H9 (cell line): Measurements from ENCODE around the gene PTPRN2. TPM values are rescaled to one million over a fixed set of nuclear protein-coding genes. Genes with fewer than 3 reads are reported as not detected.

ENCODE experiments used
- DNase-seq: peaks from one replicate; pipeline ENCODE4 v3.0.0-alpha.2; 2017
- H2AFZ ChIP-seq: one replicate; pipeline ENCODE4 v1.6.1; 2013; ENCODE audit warnings: mild to moderate bottlenecking, low read length, control low read depth, moderate library complexity
- H2AK5ac ChIP-seq: 2 replicates; pipeline ENCODE4 v1.6.1; 2013; ENCODE audit warnings: low read length, control low read depth, mixed read lengths; ENCODE audit not compliant: insufficient read length
- H2BK120ac ChIP-seq: one replicate; pipeline ENCODE4 v1.6.1; 2013; ENCODE audit warnings: low read depth, mild to moderate bottlenecking, low read length, control low read depth, inconsistent platforms; ENCODE audit not compliant: poor library complexity, severe bottlenecking
- H2BK12ac ChIP-seq: 2 replicates; pipeline ENCODE4 v1.6.1; 2013; ENCODE audit warnings: low read length, control low read depth, mixed read lengths, low read depth; ENCODE audit not compliant: insufficient read length
- H2BK15ac ChIP-seq: 2 replicates; pipeline ENCODE4 v1.6.1; 2013; ENCODE audit warnings: low read depth, low read length, control low read depth
- H2BK20ac ChIP-seq: one replicate; pipeline ENCODE4 v1.6.1; 2013; ENCODE audit warnings: low read depth, mild to moderate bottlenecking, low read length, control low read depth, inconsistent platforms; ENCODE audit not compliant: poor library complexity, severe bottlenecking
- H2BK5ac ChIP-seq: 2 replicates; pipeline ENCODE4 v1.6.1; 2013; ENCODE audit warnings: low read length, control low read depth, mixed read lengths; ENCODE audit not compliant: insufficient read length
- H3K14ac ChIP-seq: 2 replicates; pipeline ENCODE4 v1.6.1; 2013; ENCODE audit warnings: low read length, control low read depth; ENCODE audit not compliant: insufficient read depth
- H3K18ac ChIP-seq: 2 replicates; pipeline ENCODE4 v1.6.1; 2013; ENCODE audit warnings: low read depth, mild to moderate bottlenecking, mixed read lengths, low read length, control low read depth; ENCODE audit not compliant: insufficient read length
- H3K23ac ChIP-seq: 2 replicates; pipeline ENCODE4 v1.6.1; 2013; ENCODE audit warnings: low read length, control low read depth, mixed read lengths, low read depth; ENCODE audit not compliant: insufficient read length
- H3K23me2 ChIP-seq: 2 replicates; pipeline ENCODE4 v1.6.1; 2013; ENCODE audit warnings: low read depth, mild to moderate bottlenecking, mixed read lengths, low read length, control low read depth; ENCODE audit not compliant: insufficient read length, poor library complexity, severe bottlenecking
- H3K27ac ChIP-seq: 2 replicates; pipeline ENCODE4 v1.5.1; 2013; ENCODE audit warnings: low read length, control low read depth, mixed read lengths, low read depth; ENCODE audit not compliant: insufficient read length
- H3K27me3 ChIP-seq: 2 replicates; pipeline ENCODE4 v1.6.1; 2013; ENCODE audit warnings: low read length, control low read depth, inconsistent platforms; ENCODE audit not compliant: insufficient read depth
- H3K4ac ChIP-seq: 2 replicates; pipeline ENCODE4 v1.6.1; 2013; ENCODE audit warnings: low read depth, mild to moderate bottlenecking, control low read depth, inconsistent platforms, low read length, moderate library complexity
- H3K4me1 ChIP-seq: 2 replicates; pipeline ENCODE4 v1.6.1; 2013; ENCODE audit warnings: low read length, control low read depth, inconsistent platforms; ENCODE audit not compliant: insufficient read depth
- H3K4me2 ChIP-seq: 2 replicates; pipeline ENCODE4 v1.6.1; 2013; ENCODE audit warnings: low read length, control low read depth, mixed read lengths; ENCODE audit not compliant: insufficient read length, insufficient read depth
- H3K56ac ChIP-seq: 2 replicates; pipeline ENCODE4 v1.6.1; 2013; ENCODE audit warnings: low read depth, mild to moderate bottlenecking, mixed read lengths, low read length, control low read depth; ENCODE audit not compliant: insufficient read length
- H3K79me1 ChIP-seq: 2 replicates; pipeline ENCODE4 v1.6.1; 2013; ENCODE audit warnings: low read depth, mild to moderate bottlenecking, moderate library complexity, low read length, control low read depth, inconsistent platforms; ENCODE audit not compliant: insufficient read depth, poor library complexity, severe bottlenecking
- H3K79me2 ChIP-seq: 2 replicates; pipeline ENCODE4 v1.6.1; 2013; ENCODE audit warnings: low read length, control low read depth, inconsistent platforms; ENCODE audit not compliant: insufficient read depth
- H3K9ac ChIP-seq: 2 replicates; pipeline ENCODE4 v1.6.1; 2013; ENCODE audit warnings: low read length, control low read depth, mixed read lengths; ENCODE audit not compliant: insufficient read length; ENCODE audit errors: extremely low read depth
- H3K9me3 ChIP-seq: one replicate; pipeline ENCODE4 v1.6.1; 2013; ENCODE audit warnings: low read depth, low read length, inconsistent platforms; ENCODE audit not compliant: control insufficient read depth
- H3T11ph ChIP-seq: one replicate; pipeline ENCODE4 v1.6.1; 2013; ENCODE audit warnings: mild to moderate bottlenecking, low read length, control low read depth, inconsistent platforms
- H4K20me1 ChIP-seq: one replicate; pipeline ENCODE4 v1.6.1; 2013; ENCODE audit not compliant: control insufficient read depth, insufficient read length, insufficient read depth
- H4K5ac ChIP-seq: 2 replicates; pipeline ENCODE4 v1.6.1; 2013; ENCODE audit warnings: low read depth, mild to moderate bottlenecking, mixed read lengths, low read length, control low read depth; ENCODE audit not compliant: insufficient read length
- H4K8ac ChIP-seq: replicated peaks from 2 replicates; pipeline ENCODE4 v1.6.1; 2013; ENCODE audit warnings: low read length, control low read depth, mixed read lengths, low read depth; ENCODE audit not compliant: insufficient read length
- H4K91ac ChIP-seq: 2 replicates; pipeline ENCODE4 v1.6.1; 2013; ENCODE audit warnings: low read depth, mild to moderate bottlenecking, moderate library complexity, mixed read lengths, low read length, control low read depth; ENCODE audit not compliant: insufficient read length
- H3K27ac Mint-ChIP-seq, 3 experiments: 2 replicates in 2 of 3; 3 replicates in 1 of 3; pipeline ENCODE4 v1.8.0; 2020 to 2021; ENCODE audit warnings: mixed read lengths in 3 of 3, mild to moderate bottlenecking in 1 of 3, moderate library complexity in 1 of 3
- H3K27me3 Mint-ChIP-seq: 2 replicates; pipeline ENCODE4 v1.8.0; 2021; ENCODE audit warnings: low read depth, mild to moderate bottlenecking, moderate library complexity, mixed read lengths
- H3K36me3 Mint-ChIP-seq, 3 experiments: 2 replicates in 2 of 3; 3 replicates in 1 of 3; pipeline ENCODE4 v1.8.0; 2020 to 2021; ENCODE audit warnings: low read depth in 3 of 3, mixed read lengths in 3 of 3; ENCODE audit not compliant: insufficient read depth in 1 of 3
- H3K4me1 Mint-ChIP-seq, 2 experiments: 2 replicates each; pipeline ENCODE4 v1.8.0; 2020; ENCODE audit warnings: mixed read lengths in 2 of 2
- H3K4me3 Mint-ChIP-seq, 2 experiments: 2 replicates in 1 of 2; 3 replicates in 1 of 2; pipeline ENCODE4 v1.8.0; 2020 to 2021; ENCODE audit warnings: mild to moderate bottlenecking in 2 of 2, mixed read lengths in 2 of 2, moderate library complexity in 1 of 2
- H3K9me3 Mint-ChIP-seq, 2 experiments: 2 replicates in 1 of 2; 3 replicates in 1 of 2; pipeline ENCODE4 v1.8.0; 2020; ENCODE audit warnings: mild to moderate bottlenecking in 2 of 2, mixed read lengths in 2 of 2, moderate library complexity in 1 of 2
- whole genome bisulfite sequencing: extraction: QIAGEN DNeasy Blood & Tissue Kit; methylation state at CpG from one replicate; pipeline ENCODE4 v1.1.7; 2013; ENCODE audit warnings: missing lambda C conversion rate, low lambda C conversion rate, mixed read lengths; ENCODE audit not compliant: insufficient read length; ENCODE audit errors: extremely low coverage; 5-methylcytosine and 5-hydroxymethylcytosine counted together
- total RNA-seq: library from RNA; stranded (reverse); gene quantifications from 2 replicates; pipeline ENCODE4 v1.2.1, GENCODE V29; 2021
- TF ChIP-seq, protein P1 (sequence below): fragments of 200-600 bp; sonication (generic); conservative IDR thresholded peaks from 3 replicates; pipeline ENCODE4 v1.8.0; 2021; ENCODE audit warnings: antibody characterized with exemption, mild to moderate bottlenecking

The PTPRN2 gene
- total RNA-seq, 1 experiment from 2014 or later: 5.2 TPM

DNA sequence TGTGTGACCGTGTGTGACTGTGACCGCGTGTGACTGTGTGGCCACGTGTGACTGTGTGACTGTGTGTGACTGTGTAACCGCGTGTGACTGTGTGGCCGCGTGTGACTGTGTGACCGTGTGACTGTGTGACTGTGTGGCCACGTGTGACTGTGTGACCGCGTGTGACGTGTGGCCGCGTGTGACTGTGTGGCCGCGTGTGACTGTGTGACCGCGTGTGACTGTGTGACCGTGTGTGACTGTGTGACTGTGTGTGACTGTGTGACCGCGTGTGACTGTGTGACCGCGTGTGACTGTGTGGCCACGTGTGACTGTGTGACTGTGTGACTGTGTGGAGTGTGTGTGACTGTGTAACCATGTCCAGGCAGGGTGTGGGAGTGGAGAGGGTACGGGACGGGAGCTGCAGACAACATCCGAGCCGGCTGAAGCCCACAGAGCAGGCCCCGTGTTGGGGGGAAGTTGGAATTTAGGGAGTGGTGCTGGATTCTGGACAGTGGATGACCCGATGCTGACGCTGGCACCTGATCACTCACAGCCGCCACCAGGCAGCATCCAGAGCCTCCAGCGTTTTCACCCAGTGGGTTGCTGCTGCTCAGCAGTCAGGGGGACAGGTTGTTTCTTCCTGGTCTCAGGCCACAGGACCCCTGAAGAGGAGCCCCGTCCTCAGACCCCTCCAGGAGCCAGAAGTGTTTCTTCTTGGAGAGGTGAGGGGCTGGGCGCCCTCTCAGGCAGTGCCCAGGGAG, 747.3 kb downstream of the PTPRN2 start:
- Histone ChIP-seq H3K18ac (peak overlapping the region; percentile 0), H4K91ac (no peak overlapping the region), H2BK12ac (no peak overlapping the region), H3K23ac (no peak overlapping the region), H3K4ac (no peak overlapping the region), H2BK5ac (no peak overlapping the region), H3K27ac (no peak overlapping the region), H3K56ac (no peak overlapping the region), H4K20me1 (no peaks in the 10 kb centered on the region), H3K4me2 (no peak overlapping the region), H3K79me1 (no peaks in the 10 kb centered on the region), H2BK20ac (no peak overlapping the region), H3K27me3 (no peaks in the 10 kb centered on the region), H3K79me2 (no peaks in the 10 kb centered on the region), H4K5ac (peak overlapping the region; percentile 19), H2BK15ac (no peak overlapping the region), H4K8ac (peak overlapping the region; percentile 35), H3K23me2 (no peaks in the 10 kb centered on the region), H3K9ac (no peak overlapping the region), H3K14ac (peak overlapping the region; percentile 9; the same call in 1 of the 2 replicates), H3K9me3 (no peaks in the 10 kb centered on the region), H2BK120ac (no peak overlapping the region), H2AK5ac (no peak overlapping the region), H3T11ph (no peak overlapping the region), H2AFZ (no peak overlapping the region), H3K4me1 (peaks cover 8% of the 10 kb centered on the region; the same call in 1 of the 2 replicates)
- Mint-ChIP-seq H3K36me3 (no peaks in the 10 kb centered on the region; a peak in 1 of 7 replicates), H3K27me3 (no peaks in the 10 kb centered on the region), H3K4me1 (peaks cover 36 to 38% of the 10 kb centered on the region in 2 experiments), H3K27ac (no peak overlapping the region), H3K9me3 (no peaks in the 10 kb centered on the region), H3K4me3 (no peak overlapping the region)
- TF ChIP-seq, protein P1, sequence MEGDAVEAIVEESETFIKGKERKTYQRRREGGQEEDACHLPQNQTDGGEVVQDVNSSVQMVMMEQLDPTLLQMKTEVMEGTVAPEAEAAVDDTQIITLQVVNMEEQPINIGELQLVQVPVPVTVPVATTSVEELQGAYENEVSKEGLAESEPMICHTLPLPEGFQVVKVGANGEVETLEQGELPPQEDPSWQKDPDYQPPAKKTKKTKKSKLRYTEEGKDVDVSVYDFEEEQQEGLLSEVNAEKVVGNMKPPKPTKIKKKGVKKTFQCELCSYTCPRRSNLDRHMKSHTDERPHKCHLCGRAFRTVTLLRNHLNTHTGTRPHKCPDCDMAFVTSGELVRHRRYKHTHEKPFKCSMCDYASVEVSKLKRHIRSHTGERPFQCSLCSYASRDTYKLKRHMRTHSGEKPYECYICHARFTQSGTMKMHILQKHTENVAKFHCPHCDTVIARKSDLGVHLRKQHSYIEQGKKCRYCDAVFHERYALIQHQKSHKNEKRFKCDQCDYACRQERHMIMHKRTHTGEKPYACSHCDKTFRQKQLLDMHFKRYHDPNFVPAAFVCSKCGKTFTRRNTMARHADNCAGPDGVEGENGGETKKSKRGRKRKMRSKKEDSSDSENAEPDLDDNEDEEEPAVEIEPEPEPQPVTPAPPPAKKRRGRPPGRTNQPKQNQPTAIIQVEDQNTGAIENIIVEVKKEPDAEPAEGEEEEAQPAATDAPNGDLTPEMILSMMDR: no peak
- no peak for DNase-seq
- WGBS: no CpG with 5 or more reads among the region's 36 CpGs
